ENCODE results near the gene HOXB7.
A peak's percentile ranks its signal among the peaks of the same experiment; 100 is the strongest.

The HOXB7 gene

DNA sequence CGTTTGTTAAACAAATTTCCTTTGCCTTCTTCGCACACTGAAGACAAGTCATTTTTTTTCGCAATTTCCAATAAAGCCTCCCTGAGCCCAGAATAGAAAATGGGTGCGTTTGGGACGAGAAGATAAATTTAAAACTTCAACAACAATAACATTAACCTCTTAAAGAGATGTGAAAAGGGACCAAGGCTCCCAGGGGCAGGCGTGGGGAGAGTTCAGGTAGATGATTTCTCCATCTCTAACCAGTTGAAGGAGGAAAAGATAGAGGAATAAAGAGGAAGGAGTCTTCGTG lies 31.4 kb downstream of the HOXB7 start:
- no peak for DNase-seq (ENCODE audit: low spot score)

DNA sequence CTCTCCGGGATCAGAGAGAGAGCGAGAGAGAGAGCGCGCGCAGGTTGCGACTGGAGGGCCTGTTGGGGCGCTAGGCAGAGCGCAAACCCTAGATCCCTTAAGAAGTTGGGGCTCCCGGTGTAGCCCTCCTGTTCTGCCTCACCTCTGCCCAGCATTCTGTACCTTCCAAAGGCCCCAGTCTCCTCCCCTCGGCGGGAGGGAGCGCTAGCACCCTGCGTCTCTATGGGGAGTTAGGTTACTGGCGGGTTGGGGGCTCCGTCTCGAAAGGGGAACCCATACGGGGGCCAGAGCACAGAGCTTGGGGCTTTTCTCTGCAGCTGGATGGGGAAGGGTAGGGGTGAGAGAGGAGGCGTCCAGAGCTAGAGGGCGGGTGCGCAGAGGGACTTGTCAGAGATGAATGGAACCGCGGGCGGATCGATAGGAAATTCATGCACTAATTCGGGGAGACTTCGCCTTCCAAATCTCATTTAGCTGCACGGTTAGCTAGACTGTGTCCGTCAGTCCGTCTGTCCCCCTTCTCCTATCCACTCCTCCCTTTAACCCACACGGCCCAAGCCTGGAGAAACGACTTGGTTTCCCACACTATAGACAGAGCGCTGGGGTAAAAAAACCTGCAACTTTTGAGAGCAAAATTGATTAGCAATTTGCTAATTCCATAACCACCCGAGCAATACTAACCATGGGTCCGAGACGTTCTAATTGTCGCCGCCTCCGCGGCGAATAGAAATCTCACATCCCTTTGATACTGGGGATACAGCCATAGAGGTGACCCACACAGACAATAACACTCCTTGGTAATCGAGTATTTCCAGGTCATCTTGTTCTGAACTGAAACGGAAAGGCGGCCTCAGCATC lies 32.0 kb downstream of the HOXB7 start:
- DNase-seq (ENCODE audit: low spot score), result no peak

DNA sequence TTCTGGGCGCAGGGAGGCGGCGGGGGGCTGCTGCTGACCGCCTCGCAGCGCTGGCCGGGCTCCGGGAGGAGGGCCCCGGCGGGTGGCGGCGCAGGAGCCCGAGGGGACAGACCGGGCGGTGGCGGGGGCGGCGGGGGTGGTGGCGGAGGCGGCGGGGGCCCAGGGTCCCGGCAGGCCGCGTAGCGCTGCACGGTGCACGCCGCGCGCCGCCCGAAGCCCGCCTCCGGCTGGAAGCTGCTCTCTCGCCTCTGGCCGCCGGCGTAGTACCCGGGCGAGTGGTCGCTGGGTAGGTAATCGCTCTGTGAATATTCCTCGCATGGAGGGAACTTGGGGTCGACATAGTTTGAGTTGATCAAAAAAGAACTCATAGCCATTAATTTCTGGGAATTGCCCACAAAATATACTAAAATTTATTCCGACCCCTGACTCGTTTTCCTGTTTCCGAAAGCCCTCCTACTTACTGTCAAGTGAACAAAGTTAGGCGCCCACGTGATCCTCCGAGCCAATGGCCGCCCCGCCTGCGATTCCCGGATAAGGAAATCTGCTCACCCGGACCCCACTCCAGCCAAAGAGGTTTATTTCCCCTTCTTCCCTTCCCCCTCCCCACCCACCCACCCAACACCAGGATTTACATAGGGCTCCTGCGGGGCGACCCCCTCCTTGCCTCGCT lies 32.7 kb downstream of the HOXB7 start, which contains the start of gene HOXB4:
TSS of gene HOXB4 (minus strand) at position 405 of the 670 bp plus-strand sequence. CDS start at position 374, 31 bp downstream.
- DNase-seq (ENCODE audit: low spot score), result peak; percentile 81

DNA sequence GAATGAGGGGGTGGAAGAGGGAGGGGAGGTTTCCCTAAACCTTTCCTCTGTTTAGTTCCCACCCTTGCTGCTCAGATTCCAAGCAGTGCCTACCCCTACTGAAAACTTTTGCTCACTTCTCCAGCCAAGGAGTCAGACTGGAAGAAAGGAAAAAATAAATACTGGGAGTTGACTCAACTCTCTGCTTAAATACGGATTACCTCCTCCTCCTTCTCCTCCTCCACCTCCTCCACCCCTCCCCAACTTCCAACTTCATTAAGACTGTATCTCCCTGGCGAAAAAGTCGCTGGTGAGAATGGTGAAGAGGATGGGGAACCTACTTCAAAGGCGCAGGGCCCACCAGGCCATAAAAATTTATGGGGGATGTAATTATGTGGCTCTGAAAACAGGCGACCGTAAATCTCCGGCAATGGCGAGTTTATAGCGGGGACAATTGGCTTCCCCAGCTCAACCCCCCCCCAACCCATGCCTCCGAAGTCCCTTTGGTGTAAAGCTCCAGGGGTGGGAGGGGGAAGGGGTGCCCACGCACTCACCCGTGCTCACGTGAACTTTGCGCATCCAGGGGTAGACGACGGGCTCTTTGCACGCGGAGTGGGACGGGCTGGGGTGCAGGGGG lies 33.4 kb downstream of the HOXB7 start:
- DNase-seq (ENCODE audit: low spot score), result no peak

DNA sequence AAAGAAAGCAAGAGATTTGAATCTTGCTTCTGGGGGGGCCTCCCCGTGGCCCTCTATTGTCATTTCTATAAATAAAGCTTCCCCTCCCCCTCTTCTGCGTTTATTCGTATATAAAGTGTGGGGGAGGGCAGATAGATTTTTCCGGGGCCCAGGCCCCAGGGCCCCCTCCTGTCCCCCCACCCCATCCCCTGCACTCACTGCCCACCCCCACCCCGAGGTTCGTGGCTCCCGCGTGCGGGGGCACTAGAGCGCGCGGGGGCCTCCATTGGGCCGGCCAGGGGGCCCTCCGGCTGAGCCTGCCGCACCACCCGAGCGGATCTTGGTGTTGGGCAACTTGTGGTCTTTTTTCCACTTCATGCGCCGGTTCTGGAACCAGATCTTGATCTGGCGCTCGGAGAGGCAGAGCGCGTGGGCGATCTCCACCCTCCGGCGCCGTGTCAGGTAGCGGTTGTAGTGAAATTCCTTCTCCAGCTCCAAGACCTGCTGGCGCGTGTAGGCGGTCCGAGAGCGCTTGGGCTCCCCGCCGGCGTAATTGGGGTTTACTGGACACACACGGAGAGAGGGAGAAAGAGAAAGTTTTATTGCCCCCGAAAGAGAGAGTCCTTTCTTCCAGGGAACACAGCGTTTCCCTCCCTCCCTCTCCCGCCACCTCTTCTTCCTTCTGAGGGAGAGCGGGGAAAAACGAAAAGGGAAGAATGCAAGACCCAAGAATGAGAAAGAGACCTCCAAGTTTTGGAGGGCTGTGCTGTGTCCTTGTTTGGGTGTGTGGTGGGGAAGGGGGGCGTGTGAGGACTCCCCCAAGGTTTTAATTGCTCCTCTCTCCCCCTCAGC lies 34.1 kb downstream of the HOXB7 start:
- no peak for DNase-seq (ENCODE audit: low spot score)

DNA sequence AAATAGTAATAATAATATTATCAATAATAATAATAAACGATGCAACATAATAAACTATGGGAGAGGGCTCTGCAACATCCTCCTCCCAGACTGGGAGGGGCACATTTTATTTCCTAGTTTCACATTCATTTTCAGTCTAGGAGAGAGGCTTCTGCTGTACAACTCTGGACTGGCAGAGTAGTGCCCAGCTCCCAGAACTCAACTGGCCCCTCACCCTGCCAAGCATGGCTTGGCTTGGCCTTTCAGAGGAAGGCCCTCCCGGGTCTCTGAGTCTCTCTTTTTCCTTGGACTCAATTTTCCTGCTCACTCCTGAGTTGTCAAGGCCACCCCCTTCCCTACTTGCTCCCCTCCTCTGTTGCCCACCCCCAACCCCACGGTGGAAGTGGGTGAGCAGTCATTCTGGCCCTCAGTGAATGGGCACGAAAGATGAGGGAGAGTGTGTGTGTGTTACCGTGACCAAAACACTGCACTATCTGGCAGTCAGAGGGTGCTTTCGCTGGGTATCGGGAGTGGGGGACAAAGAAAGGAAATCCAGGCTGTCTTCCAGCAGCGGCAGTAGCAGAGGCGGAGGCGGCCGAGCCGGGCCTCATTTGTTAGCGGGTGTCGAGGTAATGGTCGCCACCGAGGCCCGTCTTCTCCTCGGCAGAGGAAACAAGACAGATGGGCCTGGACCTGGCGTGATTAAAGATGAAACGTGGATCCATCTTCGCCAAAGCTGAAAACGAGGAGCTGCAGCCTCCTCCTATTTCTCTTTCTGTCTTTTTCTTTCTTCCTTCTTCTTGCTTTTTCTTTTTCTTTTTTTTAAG lies 34.9 kb downstream of the HOXB7 start:
- DNase-seq (ENCODE audit: low spot score), result no peak

DNA sequence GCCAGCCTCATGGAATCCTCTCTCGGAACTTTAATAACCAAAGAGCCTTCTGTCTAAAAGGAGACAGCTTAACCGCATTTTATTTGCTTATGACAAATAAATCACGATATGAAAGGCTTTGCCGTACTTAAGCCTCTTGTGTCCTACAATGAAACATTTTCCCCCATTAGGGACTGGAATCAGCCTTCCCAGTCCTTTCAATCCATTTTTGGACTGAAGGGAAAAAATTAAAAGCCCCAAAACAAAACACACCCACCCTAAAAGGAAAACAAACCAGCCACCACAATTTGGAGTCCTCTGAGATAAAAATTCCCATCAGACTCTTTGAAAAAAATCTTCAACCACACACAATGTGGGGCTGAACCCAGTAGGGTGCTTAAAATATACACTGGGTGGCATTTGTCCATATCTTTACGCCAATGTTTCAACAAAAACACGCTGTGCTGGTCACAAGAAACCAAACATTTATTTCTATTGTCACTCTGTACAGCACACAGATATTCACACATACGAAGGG lies 35.7 kb downstream of the HOXB7 start:
- no peak for DNase-seq (ENCODE audit: low spot score)

DNA sequence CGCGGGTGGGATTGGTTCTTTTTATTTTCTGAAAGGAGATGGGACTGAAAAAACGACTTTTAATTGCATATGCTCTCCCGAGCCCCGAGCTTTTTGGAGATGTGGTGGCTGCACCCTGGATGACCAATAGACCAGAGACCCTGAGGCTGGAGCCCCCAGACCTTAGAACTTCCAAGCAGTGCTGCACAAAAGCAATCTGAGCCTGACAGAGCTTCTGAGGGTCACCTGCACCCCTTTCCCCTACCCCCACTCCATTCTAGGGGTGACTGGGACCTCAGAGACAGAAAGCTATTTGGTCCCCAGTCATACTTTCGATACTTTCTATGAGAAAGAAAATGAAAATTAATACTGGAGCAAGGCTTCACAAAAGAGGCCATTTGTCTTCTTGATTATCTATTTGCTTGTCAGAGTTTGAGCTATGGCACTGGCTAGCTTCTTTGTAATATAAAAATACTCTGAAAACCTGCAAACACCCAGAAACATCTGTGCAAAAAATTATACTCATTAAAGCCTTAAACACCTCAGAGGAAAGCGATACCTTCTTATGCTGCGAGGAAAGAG lies 36.2 kb downstream of the HOXB7 start:
- no peak for DNase-seq (ENCODE audit: low spot score)

DNA sequence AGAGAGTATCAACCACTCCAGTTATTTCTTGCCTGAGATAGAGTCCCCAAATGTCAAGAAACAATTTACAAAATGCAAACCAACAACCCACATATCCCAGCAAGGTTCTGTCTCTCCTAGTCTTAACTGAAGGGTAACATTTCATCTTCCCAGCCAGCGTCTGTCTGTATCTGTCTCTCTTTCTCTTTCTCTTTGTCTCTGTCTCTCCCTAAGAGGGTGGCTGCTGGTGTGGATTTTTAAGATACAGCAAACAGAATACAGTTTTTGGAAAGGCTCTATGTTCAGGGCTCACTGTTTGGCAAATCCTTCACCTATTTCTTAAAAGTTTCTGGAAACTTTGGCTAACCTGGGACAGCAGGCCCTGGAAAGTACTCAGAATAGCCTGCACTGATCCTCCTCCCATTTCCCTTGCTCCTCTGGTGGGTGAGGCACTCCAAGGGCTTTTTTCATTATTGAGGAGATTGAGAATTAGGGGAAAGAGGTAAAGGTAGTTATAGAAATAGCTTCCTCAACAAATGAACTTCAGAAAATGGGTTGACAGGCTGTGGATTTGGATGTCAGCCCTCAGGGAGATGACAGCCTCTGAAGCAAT lies 38.9 kb downstream of the HOXB7 start:
- no peak for DNase-seq (ENCODE audit: low spot score)

DNA sequence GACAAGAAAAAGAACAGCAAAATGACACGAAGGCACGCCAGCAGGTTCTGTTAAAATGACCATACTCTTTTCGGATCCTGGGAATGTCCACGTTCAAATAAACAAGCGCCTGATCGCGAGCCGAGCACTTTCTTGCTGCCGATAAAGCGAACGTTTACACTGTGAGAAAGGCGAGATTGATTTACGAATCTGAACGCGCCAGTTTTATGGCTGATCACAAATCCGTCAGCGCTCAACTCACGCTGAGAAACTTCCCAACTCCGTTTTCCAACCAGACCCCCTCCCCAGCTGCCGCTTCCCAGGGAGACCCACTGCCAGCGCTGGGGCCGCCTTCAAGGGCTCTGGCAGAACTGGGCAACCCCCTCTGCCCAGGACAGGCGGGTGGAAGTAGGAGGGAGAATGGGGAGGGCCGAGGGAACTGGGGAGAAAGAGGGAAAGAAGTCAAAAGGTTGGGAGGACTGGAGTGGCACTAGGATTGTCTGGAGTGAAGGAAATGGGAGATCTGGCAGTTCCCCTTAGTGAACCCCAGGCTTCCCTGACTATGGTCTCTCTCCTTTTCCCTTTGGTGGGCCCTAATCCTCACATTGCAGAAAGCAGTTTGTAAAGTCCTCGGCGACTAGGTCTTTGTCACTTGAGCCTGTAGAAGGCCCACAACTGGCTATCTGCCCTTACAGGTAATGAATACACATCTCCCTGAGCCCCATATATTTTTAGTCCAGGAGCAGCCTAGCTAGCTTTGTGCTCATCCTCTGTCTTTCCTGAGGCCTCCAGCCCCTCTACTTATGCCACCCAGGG lies 39.6 kb downstream of the HOXB7 start:
- DNase-seq (ENCODE audit: low spot score), result no peak

DNA sequence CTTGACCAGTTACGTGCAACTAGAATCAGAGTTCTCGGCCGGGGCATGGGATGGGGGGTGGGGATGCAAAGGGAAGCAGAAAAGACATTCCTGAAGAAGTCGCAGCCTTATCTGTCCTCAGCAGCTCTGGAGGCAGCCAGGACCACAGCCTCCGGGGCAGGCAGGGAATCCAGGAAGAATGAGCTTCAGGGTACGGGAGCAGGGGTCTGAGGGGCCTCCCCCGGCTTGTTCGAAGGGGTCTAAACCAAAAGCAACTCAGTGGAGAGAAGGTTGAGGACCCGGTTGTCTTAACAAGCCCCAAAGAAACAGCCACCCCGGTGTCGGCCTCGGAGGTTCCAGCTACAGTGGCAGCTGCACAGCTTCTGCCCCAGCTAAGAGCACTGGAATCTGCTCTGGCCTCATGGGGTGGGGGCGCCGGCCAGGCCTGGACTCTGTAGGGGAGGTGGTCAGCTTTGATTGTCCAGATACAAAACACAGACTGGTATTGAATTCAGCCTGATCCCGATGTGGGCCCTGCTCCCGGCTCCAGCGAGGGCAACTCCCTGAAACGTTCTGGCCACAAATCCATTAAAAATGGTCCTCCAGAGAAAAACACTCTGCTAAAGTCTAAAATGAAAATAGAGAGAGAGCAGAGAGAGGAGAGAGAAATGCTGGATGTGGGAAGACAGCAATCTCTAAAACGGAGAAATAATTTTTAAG lies 40.3 kb downstream of the HOXB7 start:
- DNase-seq (ENCODE audit: low spot score), result no peak

DNA sequence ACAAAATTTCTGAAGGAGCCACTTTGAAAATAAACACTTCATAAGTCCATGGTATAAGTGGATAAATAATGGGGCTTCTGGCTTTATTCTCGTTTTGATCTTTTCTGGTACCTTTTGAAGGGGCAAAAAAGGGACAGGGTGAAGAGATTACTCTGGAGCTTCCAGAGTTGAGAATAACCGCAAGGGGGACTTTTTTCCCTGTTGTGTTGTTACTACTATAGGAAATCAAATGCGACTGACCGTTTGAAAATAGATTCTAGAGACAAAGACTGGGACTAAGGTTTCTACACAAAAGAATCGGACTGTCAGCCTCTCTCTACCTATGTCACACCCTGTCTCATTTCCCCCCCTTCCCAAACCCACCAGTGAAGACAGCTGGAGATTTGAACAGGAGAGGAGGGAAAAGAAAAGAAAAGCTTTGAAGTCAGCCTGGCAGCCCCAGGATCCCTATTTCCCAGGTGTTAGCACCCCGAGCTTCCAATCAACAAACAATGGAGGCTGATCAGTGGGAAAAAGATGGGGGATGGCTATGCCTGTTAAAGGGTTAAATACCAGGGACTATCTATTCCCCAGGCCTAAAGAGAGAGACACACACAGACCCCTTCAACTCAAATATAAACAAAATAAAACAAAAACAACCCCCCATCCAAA lies 41.0 kb downstream of the HOXB7 start:
- no peak for DNase-seq (ENCODE audit: low spot score)

DNA sequence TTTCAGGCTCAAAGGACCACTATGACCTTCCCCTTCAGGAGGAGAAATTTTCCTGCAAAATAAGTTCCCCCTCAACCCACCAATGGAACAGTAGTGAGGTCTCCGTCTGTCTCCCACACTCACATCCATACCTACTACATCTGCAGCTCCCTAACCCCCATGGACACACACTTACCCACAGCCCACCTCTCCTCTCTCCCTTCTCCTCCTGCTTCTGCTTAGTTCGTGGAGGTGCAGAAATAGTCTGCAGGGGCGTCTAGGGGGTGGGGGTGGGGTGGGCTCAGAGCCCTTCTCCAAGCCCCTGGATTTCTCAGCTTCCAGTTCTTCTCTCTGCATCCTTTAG lies 41.6 kb downstream of the HOXB7 start:
- no peak for DNase-seq (ENCODE audit: low spot score)

DNA sequence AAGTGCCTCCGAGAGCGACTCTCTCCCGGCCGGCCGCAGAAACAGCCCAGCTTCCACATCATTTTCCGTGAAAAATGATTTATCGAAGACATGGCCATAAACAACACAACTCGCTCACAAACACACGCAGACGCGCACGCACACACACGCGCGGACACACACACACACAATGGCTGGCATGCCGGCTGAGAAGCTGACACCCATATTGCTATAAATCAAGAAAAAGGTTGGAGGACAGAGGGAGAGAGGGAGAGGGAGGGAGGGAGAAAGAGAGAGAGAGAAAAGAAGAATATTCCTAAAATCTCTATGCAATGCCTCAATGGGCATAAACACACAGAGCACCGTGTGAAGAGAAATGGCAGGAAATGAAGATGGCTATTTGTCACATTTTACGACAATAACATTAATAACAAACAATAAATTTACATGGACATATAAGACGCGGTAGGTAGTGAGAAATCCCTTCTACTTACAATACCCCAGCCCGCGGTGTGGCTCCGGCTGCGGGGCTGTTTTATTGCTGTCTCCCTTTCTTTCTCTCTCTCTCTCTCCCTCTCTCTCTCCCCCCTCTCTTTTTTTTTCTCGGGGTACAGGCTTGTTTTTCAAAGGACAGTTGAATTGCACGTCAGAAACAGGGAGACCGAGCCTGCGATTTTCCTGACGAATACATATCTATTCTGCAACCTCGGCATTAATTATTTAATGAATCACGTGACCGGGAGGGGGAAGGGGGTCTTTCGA lies 42.1 kb downstream of the HOXB7 start:
- DNase-seq (ENCODE audit: low spot score), result no peak

DNA sequence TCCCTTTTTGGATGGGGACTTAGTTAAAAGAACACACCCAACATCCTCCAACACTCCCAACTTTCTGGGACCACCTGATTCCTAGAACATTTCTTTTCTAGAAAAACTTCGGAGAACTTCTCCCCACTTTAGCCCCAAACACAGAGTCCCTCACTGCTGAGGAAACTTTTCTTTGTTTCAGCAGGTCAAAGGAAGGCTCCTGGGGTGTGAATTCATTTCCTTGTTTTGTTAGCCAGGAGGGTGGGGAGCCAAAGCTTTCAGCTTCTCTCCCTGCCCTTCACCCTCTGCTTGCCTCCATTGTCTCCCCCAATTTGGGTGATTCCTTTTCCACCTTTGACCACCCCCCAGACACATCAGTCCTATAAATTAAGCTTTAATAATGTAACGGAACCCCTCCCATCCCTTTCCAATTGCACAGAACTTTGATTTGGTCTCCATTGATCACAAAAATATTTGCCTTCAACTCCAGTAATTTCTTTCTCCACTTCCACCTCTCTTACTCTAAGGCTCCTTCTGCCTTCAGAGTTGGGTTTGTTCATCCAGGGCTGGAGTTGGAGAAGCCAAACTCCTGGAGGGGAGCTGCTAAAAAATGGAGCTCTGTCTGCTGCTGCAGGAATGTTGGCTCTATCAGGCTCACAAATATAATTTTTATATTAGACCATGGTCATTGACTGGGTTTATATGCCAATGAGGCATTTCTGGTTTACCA lies 43.0 kb downstream of the HOXB7 start:
- no peak for DNase-seq (ENCODE audit: low spot score)

DNA sequence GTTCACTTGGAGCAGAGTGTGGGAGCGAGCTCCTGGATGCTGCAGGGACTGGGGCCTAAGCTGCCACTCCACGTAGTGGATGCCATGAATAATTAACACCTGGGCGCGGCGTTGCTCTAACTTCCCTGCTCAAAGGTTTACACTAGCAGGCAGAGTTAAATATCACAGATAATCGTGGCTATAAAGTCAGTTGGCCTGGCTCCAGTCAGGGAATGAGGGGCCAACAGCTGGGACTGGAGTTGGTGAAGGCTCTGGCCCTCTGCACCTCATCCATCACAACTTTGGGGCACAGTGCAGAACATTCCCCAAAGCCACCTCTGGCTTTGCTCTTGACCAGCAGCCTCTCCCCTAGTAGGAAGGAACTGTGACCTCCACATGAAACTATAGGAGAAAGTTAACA lies 43.6 kb downstream of the HOXB7 start:
- no peak for DNase-seq (ENCODE audit: low spot score)

DNA sequence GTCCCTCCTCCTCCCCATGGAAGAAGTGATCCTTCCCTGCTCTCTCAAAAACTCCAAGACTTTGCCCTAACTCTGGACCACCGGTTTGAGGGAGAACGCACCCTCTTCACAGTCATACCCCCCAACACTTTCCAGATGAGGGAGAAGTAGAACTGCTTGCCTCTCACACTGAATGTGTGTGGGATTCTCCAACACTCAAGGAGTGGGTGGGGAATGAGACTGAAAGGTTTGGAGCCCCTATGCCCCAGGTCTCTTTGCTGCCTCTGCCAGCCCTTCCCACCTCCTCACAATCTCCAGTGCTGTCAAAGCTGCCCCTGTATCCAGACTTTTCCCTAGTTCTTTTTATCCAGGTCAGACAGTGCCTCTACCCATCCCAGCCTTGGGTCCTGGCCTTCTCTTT lies 44.1 kb downstream of the HOXB7 start:
- DNase-seq (ENCODE audit: low spot score), result no peak
